Epithelial cell of prostate (primary cell): ENCODE measurements around the gene AP1AR.
"Not testable (repeated sequence)": the region's sequence is repeated elsewhere in the genome, so short reads cannot be mapped to it uniquely, and the experiment has no call there.

Experiments
- DNase-seq: peaks from one replicate; pipeline ENCODE4 v3.0.0-alpha.2; 2011; ENCODE audit warnings: low read depth, low spot score
- H3K27ac ChIP-seq: fragments of 450-650 bp; 2 replicates; pipeline ENCODE4 v1.5.1; 2017; ENCODE audit warnings: mild to moderate bottlenecking

The AP1AR gene

GRCh38 chr4:112277220-112277619 lies 45.6 kb downstream of the AP1AR start:
- H3K27ac ChIP-seq, result peak overlapping the region; percentile 60
- DNase-seq, result peak; percentile 70

GRCh38 chr4:112277705-112278448 lies 46.3 kb downstream of the AP1AR start:
- peak overlapping the region; percentile 60 for H3K27ac ChIP-seq
- DNase-seq, result no peak

- no peak for DNase-seq
- peak overlapping the region; percentile 16 for H3K27ac ChIP-seq
Measured at GRCh38 chr4:112279025-112279881, 47.7 kb downstream of the AP1AR start.

GRCh38 chr4:112279882-112280315 lies 48.3 kb downstream of the AP1AR start:
- no peak for DNase-seq
- peak overlapping the region; percentile 16 for H3K27ac ChIP-seq

GRCh38 chr4:112280386-112281056 lies 48.9 kb downstream of the AP1AR start:
- no peak overlapping the region for H3K27ac ChIP-seq
- no peak for DNase-seq

GRCh38 chr4:112281895-112282398 lies 50.4 kb downstream of the AP1AR start:
- not testable (repeated sequence) for DNase-seq, H3K27ac ChIP-seq

- H3K27ac ChIP-seq, result no peak overlapping the region
- no peak for DNase-seq
Measured at GRCh38 chr4:112282860-112283667, 51.5 kb downstream of the AP1AR start.

- DNase-seq, result no peak
- peak overlapping the region; percentile 35 for H3K27ac ChIP-seq
Measured at GRCh38 chr4:112284166-112284565, 52.6 kb downstream of the AP1AR start.

GRCh38 chr4:112284662-112285411 lies 53.2 kb downstream of the AP1AR start:
- no peak for DNase-seq

GRCh38 chr4:112287258-112287989 lies 55.8 kb downstream of the AP1AR start:
- DNase-seq, result no peak
- no peak overlapping the region for H3K27ac ChIP-seq

More at GRCh38 chr4:112284662-112285411, 53.2 kb downstream of the AP1AR start:
- H3K27ac ChIP-seq, result peak overlapping the region; percentile 35

- DNase-seq, result no peak
- H3K27ac ChIP-seq, result no peak overlapping the region
Measured at GRCh38 chr4:112288455-112288854, 56.9 kb downstream of the AP1AR start.

- H3K27ac ChIP-seq, result no peak overlapping the region
Measured at GRCh38 chr4:112289407-112290253, 58.0 kb downstream of the AP1AR start.

GRCh38 chr4:112290341-112290740 lies 58.8 kb downstream of the AP1AR start:
- no peak overlapping the region for H3K27ac ChIP-seq
- no peak for DNase-seq

More at GRCh38 chr4:112289407-112290253, 58.0 kb downstream of the AP1AR start:
- no peak for DNase-seq

GRCh38 chr4:112296949-112297880 lies 65.6 kb downstream of the AP1AR start, which contains the start of gene ALPK1:
TSS of gene ALPK1 (plus strand) at chr4:112297369.
- DNase-seq, result peak; percentile 52
- peak within 1 kb of the TSS; percentile 78 for H3K27ac ChIP-seq

GRCh38 chr4:112299721-112300120 lies 68.1 kb downstream of the AP1AR start:
- no peak for DNase-seq
- H3K27ac ChIP-seq, result no peak overlapping the region
